ENCODE measurements around the gene FOXI1.
A peak's percentile ranks its signal among the peaks of the same experiment; 100 is the strongest.

FOXI1 gene

DNA sequence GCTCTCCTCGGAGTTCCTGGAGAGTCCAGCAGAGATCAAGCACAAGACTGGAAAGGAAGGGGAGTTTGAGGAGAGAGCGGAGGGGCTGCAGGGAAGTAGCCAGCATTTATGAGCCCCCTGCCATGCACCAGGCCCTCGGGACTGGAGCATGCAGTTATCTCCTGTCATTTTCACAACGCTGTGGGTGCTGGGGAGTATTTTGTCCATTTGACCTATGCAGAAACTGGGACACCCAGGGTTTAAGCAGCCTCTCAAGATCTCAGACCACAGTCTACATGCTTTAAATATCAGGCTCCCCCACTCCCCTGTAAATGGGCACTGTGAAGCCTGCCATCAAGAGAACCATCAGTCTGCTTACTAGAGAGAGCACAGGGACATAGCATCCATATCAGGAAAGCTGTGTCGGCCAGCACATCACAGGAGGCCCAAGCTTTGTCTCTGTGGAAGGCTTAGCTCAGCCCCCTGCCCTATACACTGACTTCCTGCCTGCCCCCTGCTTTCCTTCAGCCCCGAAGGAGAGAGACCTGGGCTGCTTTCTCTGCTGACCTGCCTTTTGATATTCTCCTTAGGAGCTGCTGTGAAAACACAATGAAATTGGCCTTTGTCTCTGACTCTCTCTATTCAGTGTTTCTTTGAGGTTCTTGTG lies 7.3 kb downstream of the FOXI1 start:
- no peak overlapping the region for H3K4me3 ChIP-seq (ENCODE audit: low read length)
- DNase-seq (ENCODE audit: low read depth): no peak
- TF ChIP-seq, protein P1, sequence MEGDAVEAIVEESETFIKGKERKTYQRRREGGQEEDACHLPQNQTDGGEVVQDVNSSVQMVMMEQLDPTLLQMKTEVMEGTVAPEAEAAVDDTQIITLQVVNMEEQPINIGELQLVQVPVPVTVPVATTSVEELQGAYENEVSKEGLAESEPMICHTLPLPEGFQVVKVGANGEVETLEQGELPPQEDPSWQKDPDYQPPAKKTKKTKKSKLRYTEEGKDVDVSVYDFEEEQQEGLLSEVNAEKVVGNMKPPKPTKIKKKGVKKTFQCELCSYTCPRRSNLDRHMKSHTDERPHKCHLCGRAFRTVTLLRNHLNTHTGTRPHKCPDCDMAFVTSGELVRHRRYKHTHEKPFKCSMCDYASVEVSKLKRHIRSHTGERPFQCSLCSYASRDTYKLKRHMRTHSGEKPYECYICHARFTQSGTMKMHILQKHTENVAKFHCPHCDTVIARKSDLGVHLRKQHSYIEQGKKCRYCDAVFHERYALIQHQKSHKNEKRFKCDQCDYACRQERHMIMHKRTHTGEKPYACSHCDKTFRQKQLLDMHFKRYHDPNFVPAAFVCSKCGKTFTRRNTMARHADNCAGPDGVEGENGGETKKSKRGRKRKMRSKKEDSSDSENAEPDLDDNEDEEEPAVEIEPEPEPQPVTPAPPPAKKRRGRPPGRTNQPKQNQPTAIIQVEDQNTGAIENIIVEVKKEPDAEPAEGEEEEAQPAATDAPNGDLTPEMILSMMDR (IDR thresholded peaks at IDR 0.05; ENCODE audit: insufficient read depth, low read depth, low read length, missing control alignments): no peak

DNA sequence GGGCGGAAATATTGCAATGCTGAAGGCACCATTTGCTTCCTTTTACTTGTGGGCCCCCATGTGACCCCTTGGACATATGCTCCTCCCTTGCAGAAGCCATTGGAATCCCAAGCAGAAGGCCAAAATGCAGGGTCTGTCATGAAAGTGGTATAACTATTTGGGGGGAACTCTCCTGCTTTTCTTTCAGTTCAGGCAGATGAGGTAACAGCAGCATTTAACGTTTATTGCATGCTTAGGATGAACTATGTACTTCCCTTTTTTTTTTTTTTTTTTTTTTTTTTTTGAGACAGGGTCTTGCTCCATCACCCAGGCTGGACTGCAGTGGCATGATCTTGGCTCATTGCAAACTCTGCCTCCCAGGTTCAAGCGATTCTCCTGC lies 7.8 kb downstream of the FOXI1 start:
- H3K4me3 ChIP-seq (ENCODE audit: low read length): no peak overlapping the region
- TF ChIP-seq, protein P1 (IDR thresholded peaks at IDR 0.05; ENCODE audit: insufficient read depth, low read depth, low read length, missing control alignments): no peak
- no peak for DNase-seq (ENCODE audit: low read depth)

DNA sequence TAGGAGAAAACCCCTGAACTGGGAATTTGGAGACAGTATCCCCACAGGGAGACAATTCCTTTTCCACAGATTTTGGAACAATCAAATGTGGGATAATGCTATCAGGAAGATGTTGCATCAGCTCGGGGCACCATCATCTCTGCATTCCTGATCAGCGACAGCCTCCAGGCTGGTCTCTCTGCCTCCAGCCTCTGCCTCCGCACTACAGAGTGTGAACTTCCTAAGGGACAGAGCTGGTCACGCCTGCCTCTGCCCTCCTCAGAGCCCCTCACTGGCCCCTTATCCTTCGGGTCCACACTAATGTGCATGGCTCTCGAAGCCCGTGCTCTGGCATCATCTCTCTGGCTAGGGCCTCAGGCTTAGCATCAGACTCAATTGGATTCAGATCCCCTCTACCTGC lies 8.6 kb downstream of the FOXI1 start:
- no peak for DNase-seq (ENCODE audit: low read depth)
- TF ChIP-seq, protein P1 (IDR thresholded peaks at IDR 0.05; ENCODE audit: insufficient read depth, low read depth, low read length, missing control alignments): no peak
- H3K4me3 ChIP-seq (ENCODE audit: low read length): no peak overlapping the region

- no peak for DNase-seq (ENCODE audit: low read depth)
- TF ChIP-seq, protein P1 (IDR thresholded peaks at IDR 0.05; ENCODE audit: insufficient read depth, low read depth, low read length, missing control alignments): no peak
- H3K4me3 ChIP-seq (ENCODE audit: low read length): no peak overlapping the region
Observed at GRCh38 chr5:170115925-170116324, 10.2 kb downstream of the FOXI1 start.

- TF ChIP-seq, protein P1 (IDR thresholded peaks at IDR 0.05; ENCODE audit: insufficient read depth, low read depth, low read length, missing control alignments): no peak
- DNase-seq (ENCODE audit: low read depth): no peak
- H3K4me3 ChIP-seq (ENCODE audit: low read length): no peak overlapping the region
Observed at GRCh38 chr5:170117736-170118135, 12.0 kb downstream of the FOXI1 start.

GRCh38 chr5:170120576-170120975 lies 14.9 kb downstream of the FOXI1 start:
- DNase-seq (ENCODE audit: low read depth): peak; percentile 74
- TF ChIP-seq, protein P1 (IDR thresholded peaks at IDR 0.05; ENCODE audit: insufficient read depth, low read depth, low read length, missing control alignments): no peak
- H3K4me3 ChIP-seq (ENCODE audit: low read length): no peak overlapping the region

GRCh38 chr5:170121321-170121720 lies 15.6 kb downstream of the FOXI1 start:
- DNase-seq (ENCODE audit: low read depth): peak; percentile 22
- TF ChIP-seq, protein P1 (IDR thresholded peaks at IDR 0.05; ENCODE audit: insufficient read depth, low read depth, low read length, missing control alignments): no peak
- no peak overlapping the region for H3K4me3 ChIP-seq (ENCODE audit: low read length)
